ENCODE measurements around the gene AMOTL1.

AMOTL1 gene

DNA sequence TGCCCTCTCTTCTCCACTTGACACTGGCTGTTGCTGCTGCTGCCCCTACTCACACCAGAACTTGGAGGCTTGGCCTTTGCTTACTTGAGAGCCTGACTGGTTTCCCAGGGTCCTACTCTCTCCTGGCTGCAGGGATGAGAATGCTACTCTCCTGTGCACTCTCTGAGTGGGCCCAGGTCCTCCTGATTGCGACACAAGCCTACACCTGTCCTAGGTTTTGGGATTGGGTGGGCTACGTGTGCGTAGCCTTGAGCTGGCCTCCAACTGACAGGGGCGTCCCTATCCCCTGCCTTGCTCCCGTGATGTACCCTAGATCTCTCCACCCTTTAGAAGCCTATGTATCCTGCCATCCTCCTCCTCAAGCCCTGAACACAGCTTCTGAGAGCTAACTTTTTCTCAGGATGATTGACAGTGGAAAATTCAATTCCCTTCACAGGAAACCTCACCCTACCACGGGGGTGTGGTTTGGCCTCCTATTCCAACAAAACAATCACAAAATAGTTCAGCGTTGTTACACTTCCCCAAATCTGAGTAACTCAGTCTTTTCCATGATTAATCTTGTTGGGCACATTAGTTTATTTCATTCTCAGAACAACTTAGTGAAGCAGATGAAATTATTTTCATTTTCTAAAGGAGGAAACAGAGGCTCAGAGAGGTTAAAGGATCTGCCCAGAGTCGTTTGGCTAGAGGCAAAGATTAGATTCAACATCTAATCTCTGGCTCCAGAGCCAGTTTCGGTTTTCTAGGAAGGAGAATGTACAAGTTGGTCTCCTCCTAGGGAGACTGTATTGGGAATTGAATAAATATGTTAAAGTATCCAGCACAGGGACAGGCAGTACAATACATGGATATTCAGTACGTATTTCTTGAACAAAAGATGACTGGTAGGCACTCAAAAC is 17.6 kb upstream of the AMOTL1 start:
- H3K36me3 ChIP-seq (ENCODE audit: control insufficient read depth, insufficient read depth, low read length): no peaks in the 10 kb centered on the region
- no peak overlapping the region for H3K9ac ChIP-seq (ENCODE audit: low read length)
- H3K4me1 ChIP-seq (ENCODE audit: control insufficient read depth, insufficient read depth, low read length): peaks cover 49% of the 10 kb centered on the region
- H3K9me3 ChIP-seq (ENCODE audit: control insufficient read depth, low read length): no peaks in the 10 kb centered on the region
- no peaks in the 10 kb centered on the region for H3K27me3 ChIP-seq (ENCODE audit: control insufficient read depth, insufficient read depth, low read length)
- no peak overlapping the region for H3K4me3 ChIP-seq (ENCODE audit: low read length)

GRCh38 chr11:94751218-94751609 is 16.9 kb upstream of the AMOTL1 start:
- no peaks in the 10 kb centered on the region for H3K9me3 ChIP-seq (ENCODE audit: control insufficient read depth, low read length)
- no peak overlapping the region for H3K4me3 ChIP-seq (ENCODE audit: low read length)
- no peaks in the 10 kb centered on the region for H3K27me3 ChIP-seq (ENCODE audit: control insufficient read depth, insufficient read depth, low read length)
- H3K9ac ChIP-seq (ENCODE audit: low read length): no peak overlapping the region
- H3K36me3 ChIP-seq (ENCODE audit: control insufficient read depth, insufficient read depth, low read length): no peaks in the 10 kb centered on the region
- H3K4me1 ChIP-seq (ENCODE audit: control insufficient read depth, insufficient read depth, low read length): peaks cover 45% of the 10 kb centered on the region

GRCh38 chr11:94751786-94752185 is 16.4 kb upstream of the AMOTL1 start:
- Histone ChIP-seq H3K27me3 (ENCODE audit: control insufficient read depth, insufficient read depth, low read length) (no peaks in the 10 kb centered on the region), H3K36me3 (ENCODE audit: control insufficient read depth, insufficient read depth, low read length) (no peaks in the 10 kb centered on the region), H3K9me3 (ENCODE audit: control insufficient read depth, low read length) (no peaks in the 10 kb centered on the region), H3K4me1 (ENCODE audit: control insufficient read depth, insufficient read depth, low read length) (peaks cover 39% of the 10 kb centered on the region), H3K9ac (ENCODE audit: low read length) (no peak overlapping the region), H3K4me3 (ENCODE audit: low read length) (no peak overlapping the region)

DNA sequence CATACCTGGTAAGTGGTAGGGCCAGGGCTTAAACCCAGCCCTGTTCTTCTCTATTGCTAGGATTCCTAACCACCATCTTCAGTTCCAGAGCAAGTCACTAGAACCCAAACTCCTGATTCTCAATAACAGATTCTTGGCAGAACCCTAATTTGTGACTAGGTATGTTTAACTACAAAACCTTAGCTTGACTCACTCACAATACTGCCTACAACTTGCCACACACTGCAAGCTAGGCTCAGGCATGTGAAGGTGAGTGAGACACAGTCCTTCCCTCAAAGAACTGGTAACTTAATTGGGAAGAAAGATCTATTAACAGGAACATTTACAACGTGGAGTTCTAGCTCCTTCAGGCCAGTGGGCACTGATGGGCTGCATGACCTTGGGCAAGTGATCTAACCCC is 14.5 kb upstream of the AMOTL1 start:
- H3K4me3 ChIP-seq (ENCODE audit: low read length): no peak overlapping the region
- H3K27me3 ChIP-seq (ENCODE audit: control insufficient read depth, insufficient read depth, low read length): no peaks in the 10 kb centered on the region
- no peaks in the 10 kb centered on the region for H3K9me3 ChIP-seq (ENCODE audit: control insufficient read depth, low read length)
- peaks cover 31% of the 10 kb centered on the region for H3K4me1 ChIP-seq (ENCODE audit: control insufficient read depth, insufficient read depth, low read length)
- H3K36me3 ChIP-seq (ENCODE audit: control insufficient read depth, insufficient read depth, low read length): no peaks in the 10 kb centered on the region
- H3K9ac ChIP-seq (ENCODE audit: low read length): no peak overlapping the region

- Histone ChIP-seq H3K36me3 (ENCODE audit: control insufficient read depth, insufficient read depth, low read length) (no peaks in the 10 kb centered on the region), H3K4me1 (ENCODE audit: control insufficient read depth, insufficient read depth, low read length) (peaks cover 25% of the 10 kb centered on the region), H3K9me3 (ENCODE audit: control insufficient read depth, low read length) (no peaks in the 10 kb centered on the region), H3K9ac (ENCODE audit: low read length) (no peak overlapping the region), H3K27me3 (ENCODE audit: control insufficient read depth, insufficient read depth, low read length) (no peaks in the 10 kb centered on the region), H3K4me3 (ENCODE audit: low read length) (no peak overlapping the region)
Measured at GRCh38 chr11:94754335-94754734, 13.8 kb upstream of the AMOTL1 start.

GRCh38 chr11:94754819-94755218 is 13.3 kb upstream of the AMOTL1 start:
- Histone ChIP-seq H3K4me1 (ENCODE audit: control insufficient read depth, insufficient read depth, low read length) (peaks cover 21% of the 10 kb centered on the region), H3K9ac (ENCODE audit: low read length) (no peak overlapping the region), H3K36me3 (ENCODE audit: control insufficient read depth, insufficient read depth, low read length) (no peaks in the 10 kb centered on the region), H3K4me3 (ENCODE audit: low read length) (no peak overlapping the region), H3K9me3 (ENCODE audit: control insufficient read depth, low read length) (no peaks in the 10 kb centered on the region), H3K27me3 (ENCODE audit: control insufficient read depth, insufficient read depth, low read length) (no peaks in the 10 kb centered on the region)

- Histone ChIP-seq H3K36me3 (ENCODE audit: control insufficient read depth, insufficient read depth, low read length) (no peaks in the 10 kb centered on the region), H3K27me3 (ENCODE audit: control insufficient read depth, insufficient read depth, low read length) (no peaks in the 10 kb centered on the region), H3K4me3 (ENCODE audit: low read length) (no peak overlapping the region), H3K4me1 (ENCODE audit: control insufficient read depth, insufficient read depth, low read length) (peaks cover 14% of the 10 kb centered on the region), H3K9ac (ENCODE audit: low read length) (no peak overlapping the region), H3K9me3 (ENCODE audit: control insufficient read depth, low read length) (no peaks in the 10 kb centered on the region)
Measured at GRCh38 chr11:94755494-94755893, 12.7 kb upstream of the AMOTL1 start.

DNA sequence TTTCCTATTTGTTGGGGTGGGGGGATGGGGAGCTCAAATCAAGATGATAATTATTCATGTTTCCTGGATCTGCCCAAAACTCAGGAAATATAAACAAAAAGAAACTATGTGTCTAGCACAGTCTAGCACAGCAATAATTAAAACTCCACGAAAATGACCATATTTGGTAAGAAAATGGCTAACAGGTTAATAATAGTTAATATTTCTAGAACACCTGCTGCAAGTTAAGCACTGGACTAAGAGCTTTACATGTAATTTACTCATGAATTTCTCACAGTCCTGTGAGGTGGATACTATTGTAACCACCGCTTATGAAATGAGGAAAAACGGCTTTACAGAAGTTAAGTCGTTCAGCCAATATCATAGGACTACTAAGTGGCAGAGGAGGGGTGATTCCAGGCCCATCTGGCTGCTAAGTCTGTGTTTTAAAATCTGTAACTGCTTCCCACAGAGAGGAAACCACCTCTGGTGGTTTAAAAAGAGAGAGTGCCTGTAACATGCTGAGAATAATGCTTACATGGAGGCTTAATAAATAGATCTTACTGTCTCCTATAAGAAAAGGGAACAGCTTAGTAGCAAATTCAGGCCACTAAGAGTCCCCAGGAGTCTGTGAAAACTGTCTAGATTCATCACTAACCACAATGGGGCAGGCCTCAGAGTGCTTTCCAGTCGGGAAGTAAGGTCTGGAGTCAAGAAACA is 11.0 kb upstream of the AMOTL1 start:
- Histone ChIP-seq H3K4me1 (ENCODE audit: control insufficient read depth, insufficient read depth, low read length) (peaks cover under 1% of the 10 kb centered on the region), H3K36me3 (ENCODE audit: control insufficient read depth, insufficient read depth, low read length) (no peaks in the 10 kb centered on the region), H3K9me3 (ENCODE audit: control insufficient read depth, low read length) (no peaks in the 10 kb centered on the region), H3K4me3 (ENCODE audit: low read length) (no peak overlapping the region), H3K9ac (ENCODE audit: low read length) (no peak overlapping the region), H3K27me3 (ENCODE audit: control insufficient read depth, insufficient read depth, low read length) (no peaks in the 10 kb centered on the region)

- Histone ChIP-seq H3K4me3 (ENCODE audit: low read length) (no peak overlapping the region), H3K9me3 (ENCODE audit: control insufficient read depth, low read length) (no peaks in the 10 kb centered on the region), H3K4me1 (ENCODE audit: control insufficient read depth, insufficient read depth, low read length) (no peaks in the 10 kb centered on the region), H3K9ac (ENCODE audit: low read length) (no peak overlapping the region), H3K36me3 (ENCODE audit: control insufficient read depth, insufficient read depth, low read length) (no peaks in the 10 kb centered on the region), H3K27me3 (ENCODE audit: control insufficient read depth, insufficient read depth, low read length) (no peaks in the 10 kb centered on the region)
Measured at GRCh38 chr11:94758666-94759065, 9.5 kb upstream of the AMOTL1 start.

GRCh38 chr11:94759522-94759921 is 8.6 kb upstream of the AMOTL1 start:
- H3K9ac ChIP-seq (ENCODE audit: low read length): no peak overlapping the region
- no peak overlapping the region for H3K4me3 ChIP-seq (ENCODE audit: low read length)
- H3K9me3 ChIP-seq (ENCODE audit: control insufficient read depth, low read length): no peaks in the 10 kb centered on the region
- no peaks in the 10 kb centered on the region for H3K27me3 ChIP-seq (ENCODE audit: control insufficient read depth, insufficient read depth, low read length)
- H3K4me1 ChIP-seq (ENCODE audit: control insufficient read depth, insufficient read depth, low read length): no peaks in the 10 kb centered on the region
- no peaks in the 10 kb centered on the region for H3K36me3 ChIP-seq (ENCODE audit: control insufficient read depth, insufficient read depth, low read length)

GRCh38 chr11:94760296-94760695 is 7.9 kb upstream of the AMOTL1 start:
- no peaks in the 10 kb centered on the region for H3K9me3 ChIP-seq (ENCODE audit: control insufficient read depth, low read length)
- no peaks in the 10 kb centered on the region for H3K27me3 ChIP-seq (ENCODE audit: control insufficient read depth, insufficient read depth, low read length)
- no peaks in the 10 kb centered on the region for H3K4me1 ChIP-seq (ENCODE audit: control insufficient read depth, insufficient read depth, low read length)
- no peaks in the 10 kb centered on the region for H3K36me3 ChIP-seq (ENCODE audit: control insufficient read depth, insufficient read depth, low read length)
- H3K4me3 ChIP-seq (ENCODE audit: low read length): no peak overlapping the region
- no peak overlapping the region for H3K9ac ChIP-seq (ENCODE audit: low read length)

DNA sequence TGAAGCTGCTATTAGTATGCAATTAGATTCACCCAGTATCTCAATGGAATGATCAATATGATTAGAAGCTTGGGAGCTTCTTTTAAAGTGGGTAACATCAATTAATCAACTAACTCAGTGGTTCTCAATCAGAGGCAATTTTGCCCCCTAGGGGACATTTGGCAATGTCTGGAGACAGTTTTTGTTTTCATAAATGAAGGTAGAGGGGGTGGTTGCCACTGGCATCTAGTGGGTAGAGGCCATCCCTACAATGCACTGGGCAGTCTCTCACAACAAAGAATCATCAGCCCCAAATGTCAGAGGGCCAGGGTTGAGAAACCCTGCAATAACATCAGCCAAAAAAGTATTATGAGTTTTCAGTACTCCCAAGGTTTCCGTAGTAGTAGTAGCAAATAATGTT is 5.9 kb upstream of the AMOTL1 start:
- peaks cover 4% of the 10 kb centered on the region for H3K4me1 ChIP-seq (ENCODE audit: control insufficient read depth, insufficient read depth, low read length)
- no peaks in the 10 kb centered on the region for H3K27me3 ChIP-seq (ENCODE audit: control insufficient read depth, insufficient read depth, low read length)
- H3K36me3 ChIP-seq (ENCODE audit: control insufficient read depth, insufficient read depth, low read length): no peaks in the 10 kb centered on the region
- no peak overlapping the region for H3K9ac ChIP-seq (ENCODE audit: low read length)
- H3K4me3 ChIP-seq (ENCODE audit: low read length): no peak overlapping the region
- H3K9me3 ChIP-seq (ENCODE audit: control insufficient read depth, low read length): no peaks in the 10 kb centered on the region
